ENCODE data around the gene CFAP119.
A peak's percentile ranks its signal among the peaks of the same experiment; 100 is the strongest.

Gene CFAP119

GRCh38 chr16:30740364-30741251, 21.3 kb downstream of the CFAP119 start:
- DNase-seq (ENCODE audit: low read depth) = peak; percentile 67

GRCh38 chr16:30738984-30739951, 22.6 kb downstream of the CFAP119 start:
- DNase-seq (ENCODE audit: low read depth) = no peak

DNA sequence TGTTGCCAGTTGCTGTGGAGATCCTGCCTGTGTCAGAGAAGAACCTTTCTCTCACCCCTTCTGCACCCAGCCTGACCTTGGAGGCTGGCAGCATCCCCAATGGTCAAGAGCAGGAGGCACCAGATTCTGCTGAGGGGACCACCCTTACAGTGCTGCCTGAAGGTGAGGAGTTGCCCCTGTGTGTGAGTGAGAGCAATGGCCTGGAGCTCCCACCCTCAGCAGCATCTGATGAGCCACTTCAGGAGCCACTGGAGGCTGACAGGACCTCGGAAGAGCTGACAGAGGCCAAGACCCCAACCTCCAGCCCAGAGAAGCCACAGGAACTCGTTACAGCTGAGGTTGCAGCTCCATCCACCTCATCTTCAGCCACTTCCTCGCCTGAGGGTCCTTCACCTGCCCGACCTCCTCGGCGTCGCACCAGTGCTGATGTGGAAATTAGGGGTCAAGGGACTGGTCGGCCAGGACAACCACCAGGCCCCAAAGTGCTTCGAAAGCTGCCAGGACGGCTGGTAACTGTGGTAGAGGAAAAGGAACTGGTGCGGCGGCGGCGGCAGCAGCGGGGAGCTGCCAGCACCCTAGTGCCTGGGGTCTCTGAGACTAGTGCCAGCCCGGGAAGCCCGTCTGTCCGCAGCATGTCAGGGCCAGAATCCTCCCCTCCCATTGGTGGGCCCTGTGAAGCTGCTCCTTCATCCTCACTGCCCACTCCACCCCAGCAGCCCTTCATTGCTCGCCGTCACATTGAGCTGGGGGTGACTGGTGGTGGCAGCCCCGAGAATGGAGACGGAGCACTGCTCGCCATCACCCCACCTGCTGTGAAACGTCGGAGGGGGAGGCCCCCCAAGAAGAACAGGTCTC, 23.8 kb downstream of the CFAP119 start:
- DNase-seq (ENCODE audit: low read depth) = no peak

GRCh38 chr16:30736995-30737793, 24.7 kb downstream of the CFAP119 start:
- no peak for DNase-seq (ENCODE audit: low read depth)

- DNase-seq (ENCODE audit: low read depth) = no peak
These were observed 30.5 kb downstream of the CFAP119 start for GRCh38 chr16:30731411-30731810.

DNA sequence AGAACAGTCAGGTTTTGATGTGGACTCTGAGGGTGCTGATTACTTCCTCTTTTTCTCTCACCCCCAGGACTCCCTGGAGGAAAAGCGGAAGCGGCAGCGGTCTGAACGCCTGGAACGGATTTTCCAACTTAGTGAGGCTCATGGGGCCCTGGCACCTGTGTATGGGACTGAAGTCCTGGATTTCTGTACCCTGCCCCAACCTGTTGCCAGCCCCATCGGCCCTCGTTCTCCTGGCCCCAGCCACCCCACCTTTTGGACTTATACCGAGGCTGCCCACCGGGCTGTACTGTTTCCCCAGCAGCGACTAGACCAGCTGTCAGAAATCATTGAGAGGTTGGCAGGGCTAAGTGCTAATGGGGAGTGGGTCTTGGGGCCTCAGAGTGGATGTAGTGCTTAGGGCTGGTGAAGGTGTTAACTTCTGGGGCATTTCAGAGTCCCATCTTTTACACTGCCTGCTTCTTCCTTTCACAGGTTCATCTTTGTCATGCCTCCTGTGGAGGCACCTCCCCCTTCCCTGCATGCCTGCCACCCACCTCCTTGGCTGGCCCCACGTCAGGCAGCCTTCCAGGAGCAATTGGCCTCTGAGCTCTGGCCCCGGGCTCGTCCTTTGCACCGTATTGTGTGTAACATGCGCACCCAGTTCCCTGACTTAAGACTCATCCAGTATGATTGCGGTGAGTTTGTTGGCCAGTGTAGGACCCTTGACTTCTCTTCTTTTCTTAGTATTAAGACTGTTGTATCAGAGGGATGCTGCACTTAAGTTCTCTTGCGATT, 32.8 kb downstream of the CFAP119 start:
- DNase-seq (ENCODE audit: low read depth) = no peak

DNA sequence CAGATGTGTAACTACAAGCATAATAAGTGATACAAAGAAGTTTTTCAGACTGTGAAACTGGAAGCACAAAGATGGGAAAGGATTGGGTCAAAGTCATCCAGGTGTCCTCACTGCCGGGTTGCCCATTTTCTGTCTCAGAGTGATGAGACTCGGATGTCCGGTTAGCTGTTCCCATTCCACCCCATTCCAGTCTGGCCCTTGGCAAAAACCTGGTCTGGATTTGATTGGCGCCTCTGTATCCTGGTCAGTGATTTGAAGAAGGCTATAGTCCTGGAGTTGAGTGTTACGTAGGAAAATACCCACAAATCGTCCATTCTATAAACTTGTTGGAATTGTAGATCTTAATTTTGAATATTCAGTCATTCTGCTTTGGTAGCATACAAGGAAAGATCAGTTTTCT, 33.5 kb downstream of the CFAP119 start:
- no peak for DNase-seq (ENCODE audit: low read depth)

GRCh38 chr16:30725418-30725792, 36.5 kb downstream of the CFAP119 start:
- no peak for DNase-seq (ENCODE audit: low read depth)

- no peak for DNase-seq (ENCODE audit: low read depth)
These were observed 37.0 kb downstream of the CFAP119 start for GRCh38 chr16:30724641-30725417.

- DNase-seq (ENCODE audit: low read depth) = no peak
These were observed 38.0 kb downstream of the CFAP119 start for GRCh38 chr16:30723725-30724355.

- no peak for DNase-seq (ENCODE audit: low read depth)
These were observed 38.9 kb downstream of the CFAP119 start for GRCh38 chr16:30722916-30723315.

DNA sequence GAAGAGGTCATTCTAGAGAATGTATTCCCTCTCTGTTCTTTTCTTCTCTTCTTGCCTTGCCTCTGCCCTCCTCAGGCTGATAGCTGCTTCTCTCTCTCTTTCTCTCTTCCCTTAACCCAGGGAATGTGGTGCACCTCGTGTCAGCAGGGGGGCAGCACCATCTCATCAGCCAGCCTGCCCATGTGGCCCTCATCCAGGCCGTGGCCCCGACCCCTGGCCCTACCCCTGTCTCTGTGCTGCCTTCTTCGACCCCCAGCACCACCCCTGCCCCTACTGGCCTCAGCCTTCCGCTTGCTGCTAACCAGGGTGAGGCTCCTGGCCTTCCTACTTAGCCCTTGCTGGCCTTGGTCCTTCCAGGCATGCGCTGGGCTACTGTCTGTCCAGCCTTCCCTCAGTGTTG, 39.4 kb downstream of the CFAP119 start:
- DNase-seq (ENCODE audit: low read depth) = no peak

GRCh38 chr16:30721606-30722005, 40.3 kb downstream of the CFAP119 start:
- no peak for DNase-seq (ENCODE audit: low read depth)

GRCh38 chr16:30721167-30721566, 40.7 kb downstream of the CFAP119 start:
- DNase-seq (ENCODE audit: low read depth) = no peak

GRCh38 chr16:30720694-30721093, 41.2 kb downstream of the CFAP119 start:
- DNase-seq (ENCODE audit: low read depth) = no peak

DNA sequence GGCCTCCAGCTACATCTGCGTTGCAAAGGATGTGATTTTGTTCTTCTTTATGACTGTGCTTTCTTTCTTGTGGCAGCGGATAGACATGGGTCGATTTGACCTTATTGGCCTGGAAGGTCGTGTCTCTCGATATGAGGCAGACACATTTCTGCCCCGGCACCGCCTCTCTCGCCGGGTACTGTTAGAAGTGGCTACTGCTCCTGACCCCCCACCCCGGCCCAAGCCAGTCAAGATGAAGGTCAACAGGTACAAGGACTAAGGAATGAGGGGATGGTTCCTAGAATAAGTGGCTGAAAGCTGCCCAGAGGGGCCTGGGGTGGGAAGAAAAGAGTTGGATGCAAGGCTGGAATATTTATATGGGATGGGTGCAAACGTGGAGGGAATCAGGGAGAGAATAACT, 41.8 kb downstream of the CFAP119 start:
- DNase-seq (ENCODE audit: low read depth) = no peak

GRCh38 chr16:30715750-30716445, 46.0 kb downstream of the CFAP119 start:
- no peak for DNase-seq (ENCODE audit: low read depth)

DNA sequence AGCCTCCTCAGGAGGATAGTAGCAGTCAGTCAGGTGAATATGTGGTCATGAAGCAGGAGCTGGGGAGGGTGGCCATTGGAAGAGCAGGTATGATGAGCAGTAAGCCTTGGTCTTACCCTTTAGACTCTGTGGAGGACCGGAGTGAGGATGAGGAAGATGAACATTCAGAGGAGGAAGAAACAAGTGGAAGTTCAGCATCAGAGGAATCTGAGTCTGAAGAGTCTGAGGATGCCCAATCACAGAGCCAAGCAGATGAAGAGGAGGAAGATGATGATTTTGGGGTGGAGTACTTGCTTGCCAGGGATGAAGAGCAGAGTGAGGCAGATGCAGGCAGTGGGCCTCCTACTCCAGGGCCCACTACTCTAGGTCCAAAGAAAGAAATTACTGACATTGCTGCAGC, 50.1 kb downstream of the CFAP119 start:
- no peak for DNase-seq (ENCODE audit: low read depth)
